ENCODE data around the gene TUBGCP5.

- TF ChIP-seq ZNF629 (tag by site-specific recombination; IDR thresholded peaks at IDR 0.05): no peak
- TF ChIP-seq CTCF (tag by site-specific recombination; IDR thresholded peaks at IDR 0.05): no peak
- no peak for TF ChIP-seq ZNF677 (tag by site-specific recombination; IDR thresholded peaks at IDR 0.05)
- no peak for TF ChIP-seq SP2 (tag by site-specific recombination; IDR thresholded peaks at IDR 0.05)
- TF ChIP-seq ZNF292 (tag by site-specific recombination; IDR thresholded peaks at IDR 0.05; ENCODE audit: borderline replicate concordance, low read depth): no peak
Measured at GRCh38 chr15:23002920-23003319, 36.4 kb downstream of the TUBGCP5 start.
